ENCODE results near the gene PIP5K1B. TPM values are rescaled to one million over a fixed set of nuclear protein-coding genes. Genes with fewer than 3 reads are reported as not detected.

The PIP5K1B gene
- total RNA-seq, 1 donor from 2014 or later: 0.87 TPM

DNA sequence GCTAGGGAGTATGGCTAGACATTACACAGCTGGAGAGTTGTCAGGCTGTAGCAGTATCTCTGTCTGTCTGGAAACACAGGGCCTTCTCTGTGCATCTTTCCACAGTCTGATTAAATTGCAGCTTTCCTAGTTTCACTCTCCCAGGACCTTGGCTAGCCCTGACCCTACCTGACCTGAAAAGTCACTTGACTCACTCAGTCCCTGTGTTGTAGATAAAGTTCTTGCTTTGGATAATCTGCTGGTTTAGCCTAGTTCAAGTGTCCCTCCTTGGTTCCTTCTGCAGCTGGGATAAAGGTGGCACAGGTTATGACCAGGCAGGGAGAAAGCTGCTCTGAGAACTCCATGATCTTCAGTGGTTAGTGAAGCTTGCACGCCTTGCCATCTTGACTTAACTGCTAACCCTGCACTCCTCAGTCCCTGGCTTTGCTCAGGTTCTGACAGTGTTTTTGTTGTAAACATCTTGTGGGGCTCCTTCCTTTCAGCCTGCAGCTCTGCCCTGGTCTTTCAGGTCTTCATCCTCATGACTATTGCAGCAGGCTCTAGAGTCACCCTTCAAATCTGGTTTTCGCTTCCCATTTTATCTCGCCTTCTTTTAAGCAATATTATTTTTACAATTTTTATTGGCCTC, 101.0 kb downstream of the PIP5K1B start:
- Mint-ChIP-seq H3K4me1 (peaks cover 10% of the 10 kb centered on the region), H3K4me3 (no peak overlapping the region), H3K27me3 (ENCODE audit: low read depth) (no peaks in the 10 kb centered on the region), H3K36me3 (no peaks in the 10 kb centered on the region), H3K27ac (no peak overlapping the region), H3K9me3 (no peaks in the 10 kb centered on the region)
- DNase-seq (ENCODE audit: low spot score in 2 of 2, unreplicated experiment in 2 of 2): no peak
- TF ChIP-seq, protein P1, sequence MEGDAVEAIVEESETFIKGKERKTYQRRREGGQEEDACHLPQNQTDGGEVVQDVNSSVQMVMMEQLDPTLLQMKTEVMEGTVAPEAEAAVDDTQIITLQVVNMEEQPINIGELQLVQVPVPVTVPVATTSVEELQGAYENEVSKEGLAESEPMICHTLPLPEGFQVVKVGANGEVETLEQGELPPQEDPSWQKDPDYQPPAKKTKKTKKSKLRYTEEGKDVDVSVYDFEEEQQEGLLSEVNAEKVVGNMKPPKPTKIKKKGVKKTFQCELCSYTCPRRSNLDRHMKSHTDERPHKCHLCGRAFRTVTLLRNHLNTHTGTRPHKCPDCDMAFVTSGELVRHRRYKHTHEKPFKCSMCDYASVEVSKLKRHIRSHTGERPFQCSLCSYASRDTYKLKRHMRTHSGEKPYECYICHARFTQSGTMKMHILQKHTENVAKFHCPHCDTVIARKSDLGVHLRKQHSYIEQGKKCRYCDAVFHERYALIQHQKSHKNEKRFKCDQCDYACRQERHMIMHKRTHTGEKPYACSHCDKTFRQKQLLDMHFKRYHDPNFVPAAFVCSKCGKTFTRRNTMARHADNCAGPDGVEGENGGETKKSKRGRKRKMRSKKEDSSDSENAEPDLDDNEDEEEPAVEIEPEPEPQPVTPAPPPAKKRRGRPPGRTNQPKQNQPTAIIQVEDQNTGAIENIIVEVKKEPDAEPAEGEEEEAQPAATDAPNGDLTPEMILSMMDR (IDR thresholded peaks at IDR 0.05; ENCODE audit: unreplicated experiment): no peak

DNA sequence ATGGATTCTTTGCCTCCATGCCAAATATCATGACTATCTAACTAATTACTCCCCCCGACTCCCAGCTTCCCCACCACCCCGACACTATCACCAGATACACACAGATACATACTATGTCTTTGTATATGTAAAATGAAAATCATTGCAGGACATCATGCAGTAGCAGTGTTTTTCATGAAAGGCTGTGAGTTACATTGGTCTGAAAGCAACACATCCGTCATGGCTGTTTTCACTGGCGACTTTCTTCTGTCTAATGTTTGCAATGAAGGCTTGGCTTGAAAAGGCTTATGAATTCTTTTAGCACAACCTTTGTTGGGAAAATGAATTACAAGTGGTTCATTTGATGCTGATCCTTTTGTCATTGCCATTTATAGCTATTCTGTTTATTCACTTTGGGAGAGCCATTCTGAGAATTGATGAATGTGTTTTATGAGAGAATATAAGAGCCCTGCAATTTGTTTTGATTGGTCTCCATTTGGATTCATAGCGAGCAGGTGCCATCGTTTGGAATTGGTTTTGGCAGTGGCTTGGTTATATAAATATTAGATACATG, 103.4 kb downstream of the PIP5K1B start:
- H3K4me1 Mint-ChIP-seq: peaks cover 10% of the 10 kb centered on the region
- DNase-seq (ENCODE audit: low spot score in 2 of 2, unreplicated experiment in 2 of 2): no peak
- no peak overlapping the region for H3K27ac Mint-ChIP-seq
- H3K4me3 Mint-ChIP-seq: no peak overlapping the region
- TF ChIP-seq, protein P1 (IDR thresholded peaks at IDR 0.05; ENCODE audit: unreplicated experiment): no peak
- no peaks in the 10 kb centered on the region for H3K9me3 Mint-ChIP-seq
- H3K27me3 Mint-ChIP-seq (ENCODE audit: low read depth): peaks cover 3% of the 10 kb centered on the region
- H3K36me3 Mint-ChIP-seq: no peaks in the 10 kb centered on the region

DNA sequence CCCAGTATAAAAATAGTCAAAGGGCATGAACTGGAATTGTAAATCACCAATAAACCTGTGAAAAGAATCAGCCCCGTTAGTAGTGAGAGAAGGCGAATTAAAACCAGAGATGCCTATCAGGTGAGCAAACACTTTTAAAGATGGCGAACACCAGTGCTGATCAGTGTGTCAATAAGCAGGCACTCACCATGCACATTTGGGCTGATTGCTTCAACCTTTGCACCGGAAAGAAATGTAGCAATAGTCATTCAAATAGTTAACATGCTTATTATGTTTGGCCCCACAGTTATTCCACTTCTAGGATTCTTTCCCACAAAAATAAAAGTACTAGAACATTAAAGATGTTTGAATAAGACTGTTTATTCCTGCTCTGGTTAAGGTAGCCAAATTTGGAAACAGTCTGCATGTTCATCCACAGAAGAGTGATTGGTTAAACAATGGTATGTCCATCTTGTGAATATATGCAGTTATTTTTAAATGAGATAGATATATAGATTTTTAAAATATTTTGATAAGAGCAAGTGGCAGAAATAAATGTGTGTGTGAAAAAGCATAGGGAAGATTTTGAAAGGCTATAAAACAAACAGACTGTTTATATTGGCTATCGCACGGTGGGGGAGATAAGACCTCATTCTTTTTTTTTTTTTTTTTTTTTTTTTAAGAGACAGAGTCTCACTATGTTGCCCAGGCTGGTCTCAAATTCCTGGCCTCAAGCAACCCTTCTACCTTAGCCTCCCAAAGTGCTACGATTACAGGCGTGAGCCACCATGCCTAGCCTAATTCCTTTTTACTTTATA, 112.2 kb downstream of the PIP5K1B start:
- TF ChIP-seq, protein P1 (IDR thresholded peaks at IDR 0.05; ENCODE audit: unreplicated experiment): no peak
- no peaks in the 10 kb centered on the region for H3K27me3 Mint-ChIP-seq (ENCODE audit: low read depth)
- no peak overlapping the region for H3K27ac Mint-ChIP-seq
- H3K4me3 Mint-ChIP-seq: no peak overlapping the region
- H3K36me3 Mint-ChIP-seq: no peaks in the 10 kb centered on the region
- no peak for DNase-seq (ENCODE audit: low spot score in 2 of 2, unreplicated experiment in 2 of 2)
- no peaks in the 10 kb centered on the region for H3K4me1 Mint-ChIP-seq
- no peaks in the 10 kb centered on the region for H3K9me3 Mint-ChIP-seq

DNA sequence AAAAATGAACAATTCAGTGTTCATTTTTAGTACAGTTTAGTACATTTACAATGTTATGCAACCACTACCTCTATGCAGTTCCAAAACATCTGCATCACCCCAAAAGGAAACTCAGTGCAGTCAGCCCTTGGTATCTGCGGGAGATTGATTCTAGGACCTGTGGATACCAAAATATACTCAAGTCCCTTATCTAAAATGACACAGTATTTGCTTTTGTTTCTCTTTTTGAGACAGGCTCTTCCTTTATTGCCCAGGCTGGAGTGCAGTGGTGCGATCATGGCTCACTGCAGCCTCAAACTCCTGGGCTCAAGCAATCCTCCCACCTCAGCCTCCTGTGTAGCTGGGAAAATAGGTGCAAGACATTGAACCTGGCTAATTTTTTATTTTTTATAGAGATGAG, 114.0 kb downstream of the PIP5K1B start:
- H3K27me3 Mint-ChIP-seq (ENCODE audit: low read depth): no peaks in the 10 kb centered on the region
- H3K36me3 Mint-ChIP-seq: no peaks in the 10 kb centered on the region

DNA sequence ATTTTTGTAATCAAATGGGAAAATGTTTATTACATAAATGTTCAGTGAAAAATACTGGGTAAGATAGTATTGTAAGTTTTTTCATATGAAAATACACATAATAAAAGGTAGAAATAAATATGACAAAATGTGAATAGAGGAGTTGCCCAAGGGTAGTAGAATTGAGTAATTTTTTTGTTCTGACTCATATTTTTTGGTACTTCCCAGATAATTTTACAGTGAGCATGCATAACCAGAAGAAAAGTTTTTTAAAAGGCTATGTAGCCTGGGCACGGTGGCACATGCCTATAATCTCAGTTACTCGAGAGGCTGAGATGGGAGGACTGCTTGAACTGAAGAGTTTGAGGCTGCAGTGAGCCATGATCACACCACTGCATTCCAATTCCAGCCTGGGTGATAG, 116.9 kb downstream of the PIP5K1B start:
- Mint-ChIP-seq H3K4me1 (peaks cover 1% of the 10 kb centered on the region), H3K36me3 (no peaks in the 10 kb centered on the region), H3K9me3 (no peaks in the 10 kb centered on the region), H3K4me3 (no peak overlapping the region), H3K27ac (no peak overlapping the region), H3K27me3 (ENCODE audit: low read depth) (no peaks in the 10 kb centered on the region)
- TF ChIP-seq, protein P1 (IDR thresholded peaks at IDR 0.05; ENCODE audit: unreplicated experiment): no peak
- no peak for DNase-seq (ENCODE audit: low spot score in 2 of 2, unreplicated experiment in 2 of 2)

More for the DNA sequence above, 114.0 kb downstream of the PIP5K1B start:
- Mint-ChIP-seq H3K4me1 (peaks cover 1% of the 10 kb centered on the region), H3K27ac (no peak overlapping the region), H3K9me3 (no peaks in the 10 kb centered on the region), H3K4me3 (no peak overlapping the region)
- DNase-seq (ENCODE audit: low spot score in 2 of 2, unreplicated experiment in 2 of 2): no peak
- TF ChIP-seq, protein P1 (IDR thresholded peaks at IDR 0.05; ENCODE audit: unreplicated experiment): no peak

Data from mesothelial cell of epicardium (in vitro differentiated cells).